Hepatic stellate cell (primary cell): ENCODE data around the gene AASS.

ENCODE experiments used
- DNase-seq: peaks from one replicate; pipeline ENCODE4 v3.0.0; 2011; ENCODE audit warnings: low spot score

AASS gene

DNA sequence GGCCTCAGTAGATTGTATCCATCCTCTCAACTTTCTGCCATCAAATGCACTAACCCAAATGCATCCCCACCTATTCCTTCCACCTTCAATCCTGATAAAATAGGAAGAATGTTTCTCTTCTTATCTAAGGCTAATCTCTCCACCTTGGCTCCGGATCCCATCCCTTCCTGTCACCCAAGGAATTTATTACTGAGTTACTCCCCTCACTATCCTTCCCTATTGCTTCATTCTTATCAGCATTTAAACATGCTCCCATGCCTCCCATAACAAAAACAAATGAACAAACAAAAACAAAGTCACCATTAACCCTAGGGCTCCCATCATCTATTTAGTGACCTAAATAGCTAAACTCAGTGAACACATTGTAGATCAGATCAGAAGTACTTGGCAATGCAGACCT, 25.3 kb downstream of the AASS start:
- DNase-seq = no peak

DNA sequence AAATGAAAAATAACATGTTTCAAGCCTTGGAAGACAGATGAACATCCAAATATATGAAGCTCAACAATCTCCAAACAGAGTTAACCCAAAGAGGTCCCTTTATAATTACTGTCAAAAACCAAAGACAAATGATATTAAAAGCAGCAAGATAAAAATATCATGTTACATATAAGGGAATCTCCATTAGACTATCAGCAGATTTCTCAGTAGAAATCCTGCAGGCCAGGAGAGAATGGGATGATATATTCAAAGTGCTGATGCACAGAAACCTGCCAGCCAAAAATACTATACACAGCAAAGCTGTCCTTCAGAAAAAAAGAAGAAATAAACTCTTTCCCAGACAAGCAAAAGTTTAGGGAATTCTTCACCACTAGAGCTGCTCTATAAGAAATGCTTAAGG, 41.0 kb downstream of the AASS start:
- DNase-seq = no peak

DNA sequence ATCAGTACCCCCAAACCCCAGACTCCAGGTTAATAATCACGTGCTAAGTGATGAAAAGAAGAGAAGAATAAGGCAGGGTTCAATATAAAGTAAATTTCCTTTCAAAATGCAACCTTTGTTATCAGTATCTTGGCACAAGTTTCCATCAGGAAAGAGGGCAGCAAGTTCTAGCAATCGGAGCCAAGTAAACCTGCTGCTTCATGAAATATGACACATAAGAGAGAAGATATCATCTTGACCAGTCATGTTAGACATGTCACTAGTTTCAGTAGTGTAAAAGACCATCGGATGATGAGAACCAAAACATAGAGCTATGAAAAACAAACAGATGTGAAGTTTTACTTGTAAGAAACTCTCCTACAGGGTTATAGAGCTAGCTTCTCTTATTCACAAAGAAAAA, 44.0 kb downstream of the AASS start:
- DNase-seq = no peak

DNA sequence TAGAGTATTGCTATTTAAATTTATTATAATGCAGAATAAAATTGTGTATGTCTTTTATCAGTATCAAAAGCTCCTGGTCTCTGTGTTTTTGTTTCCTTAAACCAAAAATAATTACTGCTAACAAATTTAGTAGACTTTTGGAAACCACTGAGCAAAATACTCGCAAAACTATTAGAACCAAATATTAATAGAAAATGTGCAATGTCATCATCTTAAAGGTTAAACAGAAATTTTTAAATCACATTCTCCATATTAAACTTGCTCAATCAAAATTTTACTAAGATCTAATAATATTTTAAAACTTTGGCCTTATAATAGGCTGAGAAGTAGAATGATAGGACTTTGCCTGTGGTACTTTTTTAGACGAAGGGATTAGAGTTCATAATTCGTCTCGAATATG, 48.4 kb downstream of the AASS start:
- no peak for DNase-seq

DNA sequence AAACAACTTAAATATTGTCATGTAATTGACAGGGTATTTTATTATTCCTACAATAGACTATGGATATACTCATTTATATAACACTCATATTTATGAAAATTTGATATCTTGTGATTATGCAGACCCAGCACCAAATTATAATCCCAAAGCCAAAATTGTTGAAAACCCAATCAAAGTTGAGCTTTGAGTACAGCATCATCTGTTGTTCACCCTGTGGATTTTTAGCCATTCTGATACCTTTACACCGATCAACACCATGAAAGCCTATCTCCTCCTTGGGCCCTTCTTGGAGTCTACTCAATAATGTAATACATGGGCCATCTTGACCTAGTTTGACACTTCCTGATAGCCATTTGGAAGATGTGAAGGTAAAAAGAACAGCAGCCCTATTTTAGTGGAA, 49.5 kb downstream of the AASS start:
- DNase-seq = no peak

DNA sequence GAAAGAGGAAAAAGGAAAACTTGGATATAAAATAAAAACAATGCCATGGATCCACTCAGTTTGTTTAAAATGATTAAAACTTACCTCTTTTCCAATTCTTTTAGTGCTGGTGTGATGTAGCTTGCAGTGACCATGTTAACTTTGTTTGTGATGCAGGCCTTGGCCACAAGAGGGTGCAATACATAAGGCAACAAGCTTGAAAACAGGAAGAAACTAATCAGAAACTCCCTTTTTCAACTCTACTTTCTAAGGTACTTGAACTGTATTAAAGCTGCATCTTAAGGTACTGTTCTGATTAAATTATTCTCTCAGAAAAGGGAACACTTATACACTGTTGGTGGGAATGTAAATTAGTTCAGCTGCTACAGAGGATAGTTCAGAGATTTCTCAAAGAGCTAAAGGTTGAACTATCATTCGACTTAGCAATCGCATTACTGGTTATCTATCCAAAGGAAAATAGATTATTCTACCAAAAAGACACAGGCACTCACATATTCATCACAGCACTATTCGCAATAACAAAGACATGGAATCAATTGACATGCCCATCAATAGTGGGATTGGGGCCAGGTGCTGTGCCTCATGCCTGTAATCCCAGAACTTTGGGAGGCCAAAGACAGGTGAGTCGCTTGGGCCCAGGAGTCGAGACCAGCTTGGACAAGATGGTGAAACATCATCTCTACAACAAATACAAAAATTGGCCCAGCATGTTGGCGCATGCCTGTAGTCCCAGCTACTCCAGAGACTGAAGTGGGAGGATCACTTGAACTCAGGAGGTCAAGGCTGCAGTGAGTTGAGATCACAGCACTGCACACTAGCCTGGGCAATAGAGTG, 50.9 kb downstream of the AASS start:
- DNase-seq = peak; percentile 9

DNA sequence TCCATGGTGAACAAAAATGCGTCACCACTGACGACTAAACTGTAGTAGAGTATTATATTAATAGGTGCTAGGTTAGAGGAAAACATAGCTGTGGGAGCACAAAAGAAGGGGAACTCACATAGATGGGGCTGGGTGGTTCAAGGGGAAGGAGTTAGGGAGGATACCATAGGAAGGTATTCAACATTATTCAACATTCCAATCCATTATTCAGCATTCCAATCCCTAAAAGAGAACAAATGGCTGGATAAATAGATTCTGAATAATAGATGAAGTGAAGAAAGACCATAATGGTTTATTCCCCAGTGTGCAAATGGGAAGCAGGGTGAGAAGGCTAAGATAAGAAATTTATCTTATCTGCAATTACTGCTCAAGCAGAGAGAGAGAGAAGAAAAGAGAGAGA, 61.4 kb downstream of the AASS start:
- DNase-seq = no peak

DNA sequence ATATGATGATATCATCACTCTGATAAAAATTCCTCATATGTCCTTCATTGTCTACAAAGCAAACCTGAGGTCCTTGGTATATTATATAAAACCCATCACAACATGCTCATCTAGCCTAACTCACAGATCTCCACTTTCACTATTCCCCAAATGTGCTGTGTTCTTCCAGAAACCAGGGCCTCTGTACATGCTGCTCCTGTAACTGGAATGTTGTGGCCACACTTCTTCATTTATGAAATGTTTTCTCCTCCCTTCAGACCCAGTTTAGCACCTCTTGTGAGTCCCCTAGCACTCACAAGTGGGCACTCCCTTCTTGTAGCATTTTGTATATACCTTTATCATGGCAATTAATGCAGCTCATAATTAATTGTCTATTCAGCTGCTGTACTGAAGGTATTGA, 61.9 kb downstream of the AASS start:
- no peak for DNase-seq

DNA sequence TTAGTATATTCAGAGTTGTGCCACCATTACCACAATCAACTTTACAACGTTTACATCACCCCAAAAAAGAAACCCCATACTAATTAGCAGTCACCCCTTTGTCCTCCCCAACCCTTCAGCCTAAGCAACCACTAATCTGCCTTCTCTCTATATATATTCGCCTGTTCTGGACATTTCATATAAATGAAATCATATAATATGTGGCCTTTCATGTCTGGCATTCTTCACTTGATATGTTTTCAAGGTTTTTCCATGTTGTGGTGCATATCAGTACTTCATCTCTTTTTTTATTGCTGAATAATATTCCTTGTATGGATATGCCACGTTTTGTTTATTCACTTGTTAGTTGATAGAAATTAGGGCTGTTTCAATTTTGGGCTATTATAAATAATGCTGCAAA, 70.4 kb downstream of the AASS start:
- no peak for DNase-seq

DNA sequence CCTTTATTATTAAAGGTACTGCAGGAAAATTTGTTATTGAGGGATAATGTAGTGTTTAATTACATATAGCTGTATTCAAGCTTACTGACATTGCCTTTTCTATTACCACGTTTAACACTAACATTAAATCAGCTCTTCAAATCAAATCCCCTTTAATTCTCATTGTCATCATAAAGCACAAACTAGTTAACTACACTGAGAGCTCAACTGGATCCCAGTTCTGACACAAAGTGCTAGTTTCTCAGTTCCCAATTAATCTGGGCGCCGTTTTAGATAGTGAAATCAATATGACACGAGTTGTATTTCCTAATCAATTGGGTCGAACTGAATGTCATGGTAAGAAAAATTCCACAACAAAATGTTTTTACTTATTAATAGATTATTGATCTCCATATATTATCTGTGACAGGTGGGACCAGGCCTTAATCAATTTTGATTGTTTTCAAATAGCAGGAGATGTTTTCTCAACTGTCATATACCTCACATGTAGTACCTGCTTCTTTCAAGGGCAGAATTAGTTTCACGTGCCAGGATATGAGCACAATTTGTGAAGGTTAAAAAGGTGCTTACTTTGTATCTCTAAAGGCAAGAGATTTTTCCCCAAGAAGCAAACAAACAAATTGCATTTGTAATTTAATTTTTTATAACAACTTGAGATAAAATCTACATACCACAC, 71.0 kb downstream of the AASS start:
- no peak for DNase-seq

DNA sequence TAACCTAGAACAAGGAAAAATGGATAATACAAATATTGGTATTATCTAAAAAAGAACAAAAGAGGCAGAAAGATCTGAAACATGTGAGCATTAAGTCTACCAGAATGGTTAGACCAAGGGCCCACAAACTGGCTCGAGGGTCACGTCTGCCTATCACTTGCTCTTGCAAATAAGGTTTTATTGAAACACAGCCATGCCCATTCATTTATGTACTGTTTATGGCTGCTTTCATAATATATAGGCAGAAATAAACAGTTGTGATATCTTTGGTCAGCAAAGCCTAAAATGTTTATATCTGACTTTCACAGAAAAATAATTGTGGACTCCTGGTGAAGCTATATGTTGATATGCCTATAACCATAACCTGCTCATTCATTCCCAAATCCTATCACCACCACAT, 71.8 kb downstream of the AASS start:
- no peak for DNase-seq

DNA sequence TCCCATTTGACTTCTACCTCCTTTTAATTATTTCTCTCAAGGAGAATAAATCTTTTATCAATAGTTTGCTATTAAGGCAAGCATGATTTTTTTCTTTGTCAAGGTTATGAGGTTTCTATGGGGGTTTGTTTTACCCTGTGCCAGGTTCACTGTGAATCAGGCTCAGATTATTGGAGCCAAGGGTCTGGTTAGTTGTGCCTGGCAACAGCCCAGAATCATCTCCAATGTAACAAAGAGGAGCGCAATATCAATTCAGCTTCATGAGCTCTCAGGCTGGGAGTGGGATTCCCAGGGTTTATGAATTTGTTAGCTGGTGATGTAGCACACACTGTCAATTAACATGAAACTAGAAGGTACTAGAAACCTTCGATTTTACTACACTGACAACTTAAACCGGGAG, 73.2 kb downstream of the AASS start:
- DNase-seq = no peak

DNA sequence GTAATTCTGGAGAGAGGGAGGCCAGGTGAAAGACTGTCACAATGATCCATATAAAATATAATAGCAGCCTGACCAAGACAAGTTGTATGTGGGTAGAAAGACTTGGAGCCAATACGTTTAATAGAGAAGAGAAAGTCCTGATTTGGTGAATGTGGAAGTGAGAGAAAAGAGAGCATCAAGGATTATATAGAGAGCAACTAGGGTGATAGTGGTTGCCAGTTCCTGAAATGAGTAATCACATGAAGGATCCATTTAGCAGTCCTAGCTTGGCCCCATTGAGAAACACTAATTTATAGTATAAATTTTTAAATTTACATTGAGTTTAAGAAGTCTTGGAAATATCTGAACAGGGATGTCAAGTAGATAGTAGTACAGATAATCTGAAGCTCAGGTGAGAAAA, 74.0 kb downstream of the AASS start:
- DNase-seq = no peak

DNA sequence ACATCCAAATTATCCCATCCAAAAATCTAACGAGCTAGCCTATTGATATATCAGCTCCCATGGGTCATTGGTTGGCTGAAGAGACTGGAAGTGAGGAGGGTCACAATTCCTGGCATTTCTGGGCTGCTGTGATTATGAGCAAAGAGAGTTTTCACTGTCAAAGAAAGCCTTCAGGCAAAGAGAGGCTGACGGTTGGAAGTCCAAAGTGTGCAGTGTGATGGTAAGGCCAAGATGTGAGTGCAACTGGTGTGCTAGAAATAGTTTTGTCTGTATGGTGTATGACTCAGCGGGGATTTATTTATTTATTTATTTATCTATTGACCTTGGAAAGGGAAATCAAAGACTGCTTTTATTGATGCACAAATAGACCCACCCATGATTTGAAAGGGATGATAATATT, 75.0 kb downstream of the AASS start:
- DNase-seq = no peak

DNA sequence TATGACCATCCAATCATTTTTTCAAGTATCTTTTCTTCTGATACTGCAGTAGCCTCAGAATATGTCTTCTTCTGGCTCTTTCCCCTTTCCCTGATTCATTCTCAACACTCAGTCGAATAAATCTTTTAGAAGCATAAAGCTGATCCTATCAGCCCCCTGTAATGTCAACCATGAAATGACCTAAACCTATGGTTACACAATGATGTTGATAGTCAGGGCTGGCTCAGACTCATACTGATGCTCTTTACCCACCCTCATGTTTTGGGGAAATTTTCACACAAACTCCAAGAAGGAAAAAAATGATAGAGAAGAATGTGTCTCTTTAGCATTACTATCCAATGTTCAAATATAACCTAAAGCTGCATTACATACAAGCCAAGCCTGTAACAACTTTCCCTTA, 76.0 kb downstream of the AASS start:
- DNase-seq = no peak

DNA sequence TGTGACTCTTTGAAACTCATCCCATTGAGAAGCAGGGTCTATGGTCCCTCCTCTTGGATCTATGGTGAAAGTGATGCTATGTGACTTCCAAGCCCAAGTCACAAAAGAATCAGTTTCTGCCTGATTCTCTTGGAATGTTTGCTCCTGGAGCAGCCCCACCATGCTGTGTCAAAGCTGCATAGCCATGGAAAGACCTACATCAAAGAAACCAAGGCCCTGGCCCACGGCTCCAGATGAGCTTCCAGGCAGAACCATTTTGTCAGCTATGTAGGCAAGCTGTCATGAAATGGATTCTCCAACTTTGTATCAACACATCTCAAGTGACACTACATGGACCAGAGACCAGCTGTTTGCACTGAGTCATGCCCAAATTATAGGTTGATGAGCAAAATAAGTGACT, 77.0 kb downstream of the AASS start:
- no peak for DNase-seq

DNA sequence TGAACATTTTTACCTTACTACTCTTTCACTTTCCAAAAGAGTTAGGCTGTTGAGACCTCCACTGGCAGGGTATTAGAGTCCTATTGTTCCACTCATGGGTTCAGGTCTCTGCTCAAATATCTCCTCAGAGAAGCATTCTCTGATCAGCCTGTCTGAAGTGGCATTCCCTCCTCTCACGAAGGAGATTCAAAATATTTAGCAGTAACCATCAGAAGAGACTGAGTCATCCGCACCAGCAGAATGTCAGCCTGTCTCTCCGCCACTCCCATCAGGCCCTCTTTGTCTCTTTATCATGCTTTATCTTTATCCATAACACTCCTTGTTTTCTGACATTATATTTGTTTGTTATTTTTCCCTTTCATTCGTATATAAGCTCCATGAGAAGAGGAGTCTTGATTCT, 79.1 kb downstream of the AASS start:
- DNase-seq = peak; percentile 2

DNA sequence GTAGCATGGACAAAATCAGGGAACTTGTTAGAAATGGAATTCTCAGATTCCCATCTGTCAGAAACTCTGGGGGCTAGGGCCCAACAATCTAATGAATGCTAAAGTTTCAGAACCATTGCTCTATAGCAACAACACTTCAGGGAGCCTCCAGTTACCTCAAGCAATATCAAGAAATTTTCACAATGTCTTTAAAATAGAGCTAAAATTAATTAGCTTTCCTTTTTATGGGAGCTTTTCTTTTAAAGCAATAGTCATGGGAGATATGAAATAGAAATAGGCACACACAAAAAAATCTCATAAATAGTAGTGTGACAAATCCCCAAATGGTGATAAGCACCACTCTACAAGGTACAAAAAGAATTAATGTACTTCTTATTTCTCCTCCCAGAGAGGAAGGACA, 80.9 kb downstream of the AASS start:
- DNase-seq = no peak

DNA sequence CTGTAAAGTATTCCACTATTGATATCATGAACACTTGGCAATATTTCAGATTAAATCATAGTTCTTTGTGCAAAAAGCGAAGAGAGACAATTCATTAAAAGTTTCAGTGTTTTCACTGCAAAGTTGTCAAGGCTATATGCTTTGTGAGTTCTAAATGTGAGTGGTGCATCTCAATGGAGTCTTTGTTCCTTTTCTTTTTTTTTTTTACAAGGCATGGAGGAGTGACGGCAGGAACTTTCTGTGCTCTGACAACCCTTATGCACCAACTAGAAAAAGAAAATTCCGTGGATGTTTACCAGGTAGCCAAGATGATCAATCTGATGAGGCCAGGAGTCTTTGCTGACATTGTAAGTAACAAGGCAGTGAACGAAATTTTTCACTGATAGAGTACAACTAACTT, 84.5 kb downstream of the AASS start:
- no peak for DNase-seq

DNA sequence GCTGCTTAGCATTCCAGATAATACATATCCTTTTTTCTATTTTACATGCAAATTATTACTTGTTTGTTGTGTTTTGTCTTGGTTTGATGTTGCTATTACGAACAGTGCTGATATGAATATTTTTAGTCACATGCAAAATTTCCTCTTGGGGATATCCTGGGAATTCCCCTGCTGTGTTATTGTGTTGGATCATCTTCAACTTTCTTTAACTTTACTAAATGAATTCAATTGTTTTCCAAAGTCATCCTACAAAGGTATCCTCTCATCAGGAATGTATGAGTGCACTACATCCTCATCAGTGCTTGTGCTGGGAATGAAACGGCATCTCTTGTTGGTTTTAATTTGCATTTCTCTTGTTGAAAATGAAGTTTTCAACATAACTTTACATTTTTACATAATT, 87.1 kb downstream of the AASS start:
- no peak for DNase-seq

DNA sequence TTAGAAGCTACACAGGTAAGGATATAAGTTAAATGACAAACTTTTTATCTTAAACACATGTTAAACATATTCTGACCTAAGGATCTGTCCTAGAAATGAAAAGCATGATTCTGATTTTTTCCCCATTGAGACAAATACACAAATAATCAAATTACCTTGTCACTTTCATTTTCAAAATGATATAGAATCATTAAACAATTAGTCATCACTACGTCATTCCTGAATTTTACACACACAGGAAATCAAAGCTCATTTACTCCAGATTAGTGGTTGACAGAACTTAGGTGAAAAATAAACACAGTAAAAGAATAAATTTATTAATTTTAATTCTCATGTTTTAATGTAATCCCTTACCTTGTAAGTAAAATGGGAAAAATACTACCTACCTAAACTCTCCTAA, 89.0 kb downstream of the AASS start:
- DNase-seq = no peak

DNA sequence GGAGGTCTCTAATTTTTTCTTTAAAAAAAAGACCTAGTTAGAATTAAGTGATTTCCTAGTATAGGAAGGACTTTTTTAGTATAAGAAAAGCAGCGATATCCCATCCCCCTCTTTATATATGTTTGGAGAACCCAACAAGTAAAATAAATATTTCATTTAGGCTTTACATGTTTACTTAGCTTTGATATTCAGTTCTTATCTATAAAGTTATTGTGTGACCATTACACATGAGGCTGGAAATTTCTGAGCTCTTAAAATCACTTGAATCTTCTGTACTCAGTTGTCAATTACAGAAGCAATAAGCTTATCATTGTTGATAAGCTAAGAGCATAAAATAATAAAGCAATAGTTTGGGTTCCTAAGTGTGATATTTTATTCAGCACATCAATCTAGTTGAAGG, 89.7 kb downstream of the AASS start:
- DNase-seq = no peak

DNA sequence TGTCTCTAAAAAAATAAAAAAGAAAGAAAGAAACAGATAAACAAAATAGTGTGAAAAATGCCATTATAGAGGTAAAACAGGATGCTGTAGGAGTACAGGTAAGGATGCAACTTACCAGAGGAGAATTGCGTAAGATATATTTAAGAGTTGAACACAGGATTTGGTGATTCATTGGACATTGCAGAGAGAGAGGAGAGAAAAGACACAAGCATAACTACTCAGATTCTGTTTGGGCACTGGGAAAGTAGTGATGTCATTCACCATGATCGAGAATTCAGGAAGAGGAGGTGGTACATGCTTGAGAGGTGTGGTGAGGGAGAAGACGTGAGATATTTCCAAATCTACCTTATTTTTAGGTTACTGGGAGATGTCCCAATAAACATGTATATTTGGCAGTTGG, 97.6 kb downstream of the AASS start:
- DNase-seq = no peak

DNA sequence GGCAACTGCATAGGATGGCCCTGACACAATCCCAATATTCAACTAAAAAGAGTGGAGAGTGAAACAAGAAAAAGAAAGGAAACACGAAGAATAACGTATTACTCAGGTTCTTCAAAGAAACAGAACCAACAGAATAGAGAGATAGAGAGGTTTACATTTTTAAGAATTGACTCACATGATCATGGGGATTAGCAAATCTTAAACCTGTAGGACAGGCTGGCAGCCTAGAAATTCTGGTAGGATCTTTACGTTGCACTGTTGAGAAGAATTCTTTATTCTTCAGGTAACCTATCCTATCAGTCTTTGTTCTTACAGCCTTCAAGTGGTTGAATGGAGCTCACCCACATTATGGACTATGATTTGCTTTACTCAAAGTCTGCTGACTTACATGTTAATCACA, 103.9 kb downstream of the AASS start:
- no peak for DNase-seq
